HCT116 (cell line): Measurements from ENCODE around the gene TMEM38B. TPM values are rescaled to one million over a fixed set of nuclear protein-coding genes. Genes with fewer than 3 reads are reported as not detected.

ENCODE experiments used
- ATAC-seq: fragments of 200-7000 bp; cut with Tn5 transposase; 2 replicates; pipeline ENCODE4 v1.9.1; 2020; ENCODE audit warnings: mild to moderate bottlenecking, moderate library complexity
- BruUV-seq: library from RNA; stranded (reverse); fragments of 400-500 nt; replicated peaks from 2 replicates; lab custom pipeline; 2021; lab: Mats Ljungman, UMichigan
- CTCF ChIA-PET: fragments of 300-600 bp; sonication (Branson Sonifier 250); formaldehyde crosslinking; loops from one replicate; lab custom pipeline; 2021; ENCODE audit warnings: antibody characterized with exemption; lab: Charles Lee
- POLR2A ChIA-PET: fragments of 300-600, 350-600 bp; sonication (Branson Sonifier 250); formaldehyde crosslinking; loops from one replicate; lab custom pipeline; 2021; ENCODE audit warnings: antibody characterized with exemption; lab: Charles Lee
- RAD21 ChIA-PET, 2 experiments: fragments of 300-600 bp; sonication (Branson Sonifier 250); formaldehyde crosslinking; loops; one replicate each; lab custom pipeline; 2023; ENCODE audit warnings: low total read pairs in 2 of 2; ENCODE audit not compliant: uncharacterized antibody in 2 of 2, unreplicated experiment in 2 of 2, low non-redundant PET in 1 of 2; lab: Charles Lee
- DNase-seq: peaks from one replicate; pipeline ENCODE4 v3.0.0-alpha.2; 2010; ENCODE audit warnings: low read depth, low spot score
- H2AFZ ChIP-seq: fragments of 200-600 bp; shearing (Covaris generic), sonication (generic); 2 replicates; pipeline ENCODE4 v1.6.1; 2017; ENCODE audit warnings: low read depth, mixed run types, mixed read lengths, antibody characterized with exemption, low read length; ENCODE audit not compliant: poor library complexity, severe bottlenecking
- H3K27ac ChIP-seq: 2 replicates; pipeline ENCODE4 v1.5.1; 2012; ENCODE audit warnings: low read depth, low read length
- H3K27me3 ChIP-seq: fragments of 200-600 bp; sonication (generic); 2 replicates; pipeline ENCODE4 v1.6.1; 2016; ENCODE audit warnings: mixed run types, low read length, mixed read lengths; ENCODE audit not compliant: insufficient read depth
- H3K36me3 ChIP-seq, 2 experiments: fragments of 200-500 bp in 1 of 2; fragments of 200-600 bp in 1 of 2; sonication (Bioruptor generic) in 1 of 2; sonication (generic) in 1 of 2; 2 replicates each; pipeline versions ENCODE4 v1.5.1 to v1.6.1; 2014 to 2016; ENCODE audit warnings: low read length in 2 of 2, inconsistent platforms in 1 of 2, mixed read lengths in 1 of 2, mixed run types in 1 of 2; ENCODE audit not compliant: insufficient read depth in 2 of 2, control insufficient read depth in 1 of 2
- H3K4me1 ChIP-seq, 2 experiments: fragments of 200-600 bp in 1 of 2; sonication (generic) in 1 of 2; 2 replicates each; pipeline versions ENCODE4 v1.5.1 to v1.6.1; 2012 to 2017; ENCODE audit warnings: low read length in 2 of 2, inconsistent platforms in 1 of 2, mild to moderate bottlenecking in 1 of 2, mixed read lengths in 1 of 2, mixed run types in 1 of 2, moderate library complexity in 1 of 2; ENCODE audit not compliant: insufficient read depth in 2 of 2, control insufficient read depth in 1 of 2
- H3K4me2 ChIP-seq: fragments of 200-600 bp; sonication (generic); 2 replicates; pipeline ENCODE4 v1.6.1; 2017; ENCODE audit warnings: mixed run types, low read length, mixed read lengths
- H3K4me3 ChIP-seq, 2 experiments: fragments of 200-600 bp in 1 of 2; sonication (generic) in 1 of 2; replicated peaks in 1 of 2; 2 replicates each; pipeline ENCODE4 v1.5.1; 2011 to 2016; ENCODE audit warnings: low read length in 2 of 2, control low read depth in 1 of 2, low read depth in 1 of 2, mild to moderate bottlenecking in 1 of 2, mixed read lengths in 1 of 2, mixed run types in 1 of 2
- H3K79me2 ChIP-seq: fragments of 200-600 bp; sonication (generic); 2 replicates; pipeline ENCODE4 v1.6.1; 2017; ENCODE audit warnings: mild to moderate bottlenecking, mixed run types, low read length, moderate library complexity, mixed read lengths; ENCODE audit not compliant: insufficient read depth
- H3K9ac ChIP-seq: fragments of 200-600 bp; sonication (generic); 2 replicates; pipeline ENCODE4 v1.6.1; 2016; ENCODE audit warnings: low read length, mixed read lengths
- H3K9me2 ChIP-seq: fragments of 200-600 bp; sonication (generic), shearing (Covaris generic); 2 replicates; pipeline ENCODE4 v1.6.1; 2017; ENCODE audit warnings: mixed run types, mild to moderate bottlenecking, moderate library complexity; ENCODE audit not compliant: insufficient read depth
- H3K9me3 ChIP-seq, 2 experiments: fragments of 200-500 bp in 1 of 2; fragments of 200-600 bp in 1 of 2; sonication (Bioruptor generic) in 1 of 2; sonication (generic) in 1 of 2; 2 replicates each; pipeline ENCODE4 v1.6.1; 2014 to 2017; ENCODE audit warnings: low read length in 2 of 2, mixed read lengths in 2 of 2, inconsistent platforms in 1 of 2, low read depth in 1 of 2, mild to moderate bottlenecking in 1 of 2, mixed run types in 1 of 2, moderate library complexity in 1 of 2; ENCODE audit not compliant: control insufficient read depth in 1 of 2, insufficient read depth in 1 of 2
- H4K20me1 ChIP-seq: fragments of 200-600 bp; sonication (generic), shearing (Covaris generic); 2 replicates; pipeline ENCODE4 v1.6.1; 2017; ENCODE audit warnings: mixed run types, mild to moderate bottlenecking, moderate library complexity; ENCODE audit not compliant: insufficient read depth
- CEBPB ChIP-seq: IDR thresholded peaks from 2 replicates; pipeline ENCODE4 v1.6.1; 2012; ENCODE audit warnings: low read depth
- EGR1 ChIP-seq: IDR thresholded peaks from 2 replicates; pipeline ENCODE4 v1.6.1; 2012; ENCODE audit warnings: low read depth
- EZH2 ChIP-seq: fragments of 200-600 bp; sonication (generic); IDR thresholded peaks from 2 replicates; pipeline ENCODE4 v1.6.1; 2017; ENCODE audit warnings: antibody characterized with exemption, mixed run types
- EZH2phosphoT487 ChIP-seq: fragments of 200-600 bp; IDR thresholded peaks from 2 replicates; pipeline ENCODE4 v1.6.1; 2018; ENCODE audit warnings: antibody characterized with exemption, borderline replicate concordance
- JUND ChIP-seq: IDR thresholded peaks from 2 replicates; pipeline ENCODE4 v1.6.1; 2012
- POLR2A ChIP-seq: IDR thresholded peaks from 2 replicates; pipeline ENCODE4 v1.7.0; 2011; ENCODE audit warnings: borderline replicate concordance; ENCODE audit not compliant: insufficient read depth, insufficient read length; ENCODE audit errors: extremely low read depth
- POLR2AphosphoS5 ChIP-seq: IDR thresholded peaks from 2 replicates; pipeline ENCODE4 v1.6.1; 2011; ENCODE audit warnings: mild to moderate bottlenecking, low read depth, low read length, moderate library complexity
- RAD21 ChIP-seq: IDR thresholded peaks from 2 replicates; pipeline ENCODE4 v1.6.1; 2012; ENCODE audit warnings: low read depth, mild to moderate bottlenecking
- SIN3A ChIP-seq: IDR thresholded peaks from 2 replicates; pipeline ENCODE4 v1.6.1; 2012; ENCODE audit warnings: low read depth
- SP1 ChIP-seq: IDR thresholded peaks from 2 replicates; pipeline ENCODE4 v1.6.1; 2012; ENCODE audit warnings: low read depth
- SRF ChIP-seq: IDR thresholded peaks from 2 replicates; pipeline ENCODE4 v1.6.1; 2012; ENCODE audit warnings: low read depth
- ZFX ChIP-seq: fragments of 450-650 bp; IDR thresholded peaks from 2 replicates; pipeline ENCODE4 v1.6.1; 2017
- intact Hi-C: fragments of 100-400 bp; cut with micrococcal nuclease; formaldehyde crosslinking; loops from 2 replicates; pipeline ENCODE4 v1.10.0; 2022
- total RNA-seq: library from RNA; stranded (reverse); gene quantifications from one replicate; pipeline ENCODE4 v1.2.1, GENCODE V29; 2021; ENCODE audit not compliant: unreplicated experiment
- TF ChIP-seq, protein P1 (sequence below), 3 experiments: fragments of 200-600 bp in 1 of 3; sonication (generic) in 1 of 3; IDR thresholded peaks in 2 of 3; conservative IDR thresholded peaks in 1 of 3; 2 replicates each; pipeline ENCODE4 v1.5.1; 2012 to 2017; ENCODE audit warnings: low read depth in 2 of 3, low read length in 2 of 3, antibody characterized with exemption in 1 of 3, borderline replicate concordance in 1 of 3, control low read depth in 1 of 3, mild to moderate bottlenecking in 1 of 3, mixed read lengths in 1 of 3, mixed run types in 1 of 3, moderate library complexity in 1 of 3; ENCODE audit not compliant: insufficient read depth in 1 of 3
- TF ChIP-seq, protein P2 (sequence below): IDR thresholded peaks from 2 replicates; pipeline ENCODE4 v1.6.1; 2012
- TF ChIP-seq, protein P3 (sequence below): IDR thresholded peaks from 2 replicates; pipeline ENCODE4 v1.6.1; 2011; ENCODE audit warnings: mild to moderate bottlenecking, low read length, moderate library complexity; ENCODE audit not compliant: insufficient replicate concordance; ENCODE audit errors: extremely low read depth
- TF ChIP-seq, protein P4 (sequence below): IDR thresholded peaks from 2 replicates; pipeline ENCODE4 v1.6.1; 2012

Gene TMEM38B
- total RNA-seq, 1 experiment from 2014 or later = 24.5 TPM

DNA sequence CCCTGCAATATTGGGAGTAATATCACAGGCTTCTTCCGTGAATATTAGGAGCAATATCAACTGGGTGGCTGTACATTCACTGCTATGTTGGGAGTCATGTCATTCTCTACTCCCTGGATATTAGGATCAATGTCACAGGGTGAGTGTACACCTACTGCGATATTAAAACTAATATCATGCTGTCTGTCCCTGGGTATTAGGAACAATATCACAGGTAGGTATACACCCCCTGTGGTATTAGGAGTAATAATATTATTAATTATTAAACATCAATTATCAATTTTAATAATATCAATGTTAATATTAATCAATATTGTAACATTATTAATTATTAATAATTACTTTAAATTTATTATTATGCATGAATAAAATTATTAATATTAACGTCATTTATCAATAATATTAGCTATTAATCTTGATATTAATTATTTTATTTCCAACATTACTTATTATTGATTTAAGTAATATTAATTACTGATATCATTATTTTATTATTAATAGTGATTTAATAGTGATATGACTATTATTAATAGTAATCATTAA is 121.9 kb downstream of the TMEM38B start:
- ATAC-seq (no peak), DNase-seq (no peak)
- TF ChIP-seq EGR1 = no peak
- no peak for TF ChIP-seq EZH2
- TF ChIP-seq CEBPB = no peak
- no peak for TF ChIP-seq SRF
- TF ChIP-seq, protein P1, sequence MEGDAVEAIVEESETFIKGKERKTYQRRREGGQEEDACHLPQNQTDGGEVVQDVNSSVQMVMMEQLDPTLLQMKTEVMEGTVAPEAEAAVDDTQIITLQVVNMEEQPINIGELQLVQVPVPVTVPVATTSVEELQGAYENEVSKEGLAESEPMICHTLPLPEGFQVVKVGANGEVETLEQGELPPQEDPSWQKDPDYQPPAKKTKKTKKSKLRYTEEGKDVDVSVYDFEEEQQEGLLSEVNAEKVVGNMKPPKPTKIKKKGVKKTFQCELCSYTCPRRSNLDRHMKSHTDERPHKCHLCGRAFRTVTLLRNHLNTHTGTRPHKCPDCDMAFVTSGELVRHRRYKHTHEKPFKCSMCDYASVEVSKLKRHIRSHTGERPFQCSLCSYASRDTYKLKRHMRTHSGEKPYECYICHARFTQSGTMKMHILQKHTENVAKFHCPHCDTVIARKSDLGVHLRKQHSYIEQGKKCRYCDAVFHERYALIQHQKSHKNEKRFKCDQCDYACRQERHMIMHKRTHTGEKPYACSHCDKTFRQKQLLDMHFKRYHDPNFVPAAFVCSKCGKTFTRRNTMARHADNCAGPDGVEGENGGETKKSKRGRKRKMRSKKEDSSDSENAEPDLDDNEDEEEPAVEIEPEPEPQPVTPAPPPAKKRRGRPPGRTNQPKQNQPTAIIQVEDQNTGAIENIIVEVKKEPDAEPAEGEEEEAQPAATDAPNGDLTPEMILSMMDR (IDR thresholded peaks at IDR 0.05 in 2 of 3, conservative IDR thresholded peaks at IDR 0.05 in 1 of 3; ENCODE audit: borderline replicate concordance in 1 of 3, insufficient read depth in 1 of 3, low read depth in 2 of 3, low read length in 2 of 3) = no peak
- TF ChIP-seq SIN3A = no peak
- no peak for TF ChIP-seq JUND
- TF ChIP-seq POLR2A = no peak
- TF ChIP-seq EZH2phosphoT487 = no peak
- no peak for TF ChIP-seq POLR2AphosphoS5
- TF ChIP-seq, protein P2, sequence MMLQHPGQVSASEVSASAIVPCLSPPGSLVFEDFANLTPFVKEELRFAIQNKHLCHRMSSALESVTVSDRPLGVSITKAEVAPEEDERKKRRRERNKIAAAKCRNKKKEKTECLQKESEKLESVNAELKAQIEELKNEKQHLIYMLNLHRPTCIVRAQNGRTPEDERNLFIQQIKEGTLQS = no peak
- no peak for TF ChIP-seq SP1
- TF ChIP-seq, protein P3, sequence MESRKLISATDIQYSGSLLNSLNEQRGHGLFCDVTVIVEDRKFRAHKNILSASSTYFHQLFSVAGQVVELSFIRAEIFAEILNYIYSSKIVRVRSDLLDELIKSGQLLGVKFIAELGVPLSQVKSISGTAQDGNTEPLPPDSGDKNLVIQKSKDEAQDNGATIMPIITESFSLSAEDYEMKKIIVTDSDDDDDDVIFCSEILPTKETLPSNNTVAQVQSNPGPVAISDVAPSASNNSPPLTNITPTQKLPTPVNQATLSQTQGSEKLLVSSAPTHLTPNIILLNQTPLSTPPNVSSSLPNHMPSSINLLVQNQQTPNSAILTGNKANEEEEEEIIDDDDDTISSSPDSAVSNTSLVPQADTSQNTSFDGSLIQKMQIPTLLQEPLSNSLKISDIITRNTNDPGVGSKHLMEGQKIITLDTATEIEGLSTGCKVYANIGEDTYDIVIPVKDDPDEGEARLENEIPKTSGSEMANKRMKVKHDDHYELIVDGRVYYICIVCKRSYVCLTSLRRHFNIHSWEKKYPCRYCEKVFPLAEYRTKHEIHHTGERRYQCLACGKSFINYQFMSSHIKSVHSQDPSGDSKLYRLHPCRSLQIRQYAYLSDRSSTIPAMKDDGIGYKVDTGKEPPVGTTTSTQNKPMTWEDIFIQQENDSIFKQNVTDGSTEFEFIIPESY = no peak
- no peak for TF ChIP-seq RAD21
- TF ChIP-seq, protein P4, sequence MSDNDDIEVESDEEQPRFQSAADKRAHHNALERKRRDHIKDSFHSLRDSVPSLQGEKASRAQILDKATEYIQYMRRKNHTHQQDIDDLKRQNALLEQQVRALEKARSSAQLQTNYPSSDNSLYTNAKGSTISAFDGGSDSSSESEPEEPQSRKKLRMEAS = no peak
- TF ChIP-seq ZFX = no peak
- POLR2A ChIA-PET = no interaction called here
- Histone ChIP-seq H2AFZ (no peak overlapping the region), H3K27ac (no peak overlapping the region), H3K36me3 (no peaks in the 10 kb centered on the region), H3K4me1 (no peaks in the 10 kb centered on the region), H4K20me1 (no peaks in the 10 kb centered on the region), H3K9me3 (no peaks in the 10 kb centered on the region; a peak in 1 of 4 replicates), H3K4me2 (no peak overlapping the region), H3K9ac (no peak overlapping the region), H3K9me2 (no peaks in the 10 kb centered on the region), H3K4me3 (no peak overlapping the region), H3K27me3 (no peaks in the 10 kb centered on the region), H3K79me2 (no peaks in the 10 kb centered on the region)
- RAD21 ChIA-PET = no interaction called here
- intact Hi-C loops = no loop called here
- BruUV-seq = no TSS peak
- CTCF ChIA-PET = no interaction called here
